Testis (tissue), 3 donors: ENCODE measurements around the gene P4HTM. TPM values are rescaled to one million over a fixed set of nuclear protein-coding genes. Genes with fewer than 3 reads are reported as not detected.

Experiments
- microRNA counts, 2 donors: library from miRNA; unstranded; fragments of <30 nt; microRNA quantifications; one replicate each; lab custom pipeline; 2016
- microRNA-seq, 2 donors: library from miRNA; unstranded; fragments of <30 nt; microRNA quantifications; one replicate each; pipeline ENCODE4, GENCODE V29; 2016; ENCODE audit warnings: borderline number of aligned reads in 2 of 2, borderline replicate concordance in 1 of 2
- polyA plus RNA-seq: library from polyadenylated mRNA; stranded (reverse); fragments of 350-450 nt; fragmentation: Illumina TruSeq; extraction: RNeasy Lipid Tissue Mini Kit (QIAGEN cat#74804); gene quantifications from one replicate; pipeline ENCODE4 v1.2.3, GENCODE V29; 2014; ENCODE audit warnings: low read depth, low replicate concordance; ENCODE audit not compliant: insufficient read depth
- small RNA-seq, 2 donors: library from RNA; depleted of rRNA; stranded (forward); fragments of <200 nt; gene quantifications; one replicate each; pipeline ENCODE3, GENCODE V24; 2016
- total RNA-seq, 2 donors: library from RNA; depleted of rRNA; stranded (reverse); fragments of >200 nt; gene quantifications; one replicate each; pipeline ENCODE4 v1.2.3, GENCODE V29; 2016

P4HTM gene
- total and polyA plus RNA-seq, 3 donors from 2014 or later, result 52.3 to 122 (median 107) TPM

MicroRNAs encoded within 50 kb of the gene (microRNA counts, 767-probe panel; counts per million panel counts)
- microRNA hsa-miR-191-5p (lab: Ali Mortazavi, UCI) (9,936 to 10,947 counts per million in 2 donors), microRNA hsa-miR-425-5p (lab: Ali Mortazavi, UCI) (0 to 152 counts per million in 2 donors)

Small RNAs within 50 kb of the gene (microRNA-seq; reads per million reads assigned to microRNA genes)
- 15,231 to 18,667 reads per million in 2 donors for gene MIR191
- gene MIR425, result 1,002 to 1,467 reads per million in 2 donors

Small RNAs within 50 kb of the gene (small RNA-seq; reads per million reads assigned to genes)
- gene MIR191 (1,896 to 2,457 reads per million in 2 donors), gene MIR425 (2.6 to 6.1 reads per million in 2 donors)

Other genes with a start within 250 kb of the P4HTM start
- gene PRKAR2A, start 142.4 kb upstream of the P4HTM start, total RNA-seq, result 100 to 1,000 TPM in 1 of 2 donors, 10 to 100 TPM in 1; 52.2 to 150 TPM
- 166 TPM for gene PRKAR2A, start 142.4 kb upstream of the P4HTM start, polyA plus RNA-seq
- 10 to 100 TPM; 13.0 to 15.7 TPM for gene SLC25A20, start 91.4 kb upstream of the P4HTM start, total RNA-seq
- 19.6 TPM for gene SLC25A20, start 91.4 kb upstream of the P4HTM start, polyA plus RNA-seq
- gene ARIH2, start 71.4 kb upstream of the P4HTM start, total RNA-seq, result 100 to 1,000 TPM; 127 to 157 TPM
- gene ARIH2, start 71.4 kb upstream of the P4HTM start, polyA plus RNA-seq, result 106 TPM
- 100 to 1,000 TPM; 171 to 172 TPM for gene WDR6, start 17.1 kb downstream of the P4HTM start, total RNA-seq
- gene WDR6, start 17.1 kb downstream of the P4HTM start, polyA plus RNA-seq, result 92.0 TPM
- gene DALRD3, start 28.3 kb downstream of the P4HTM start, total RNA-seq, result 100 to 1,000 TPM in 1 of 2 donors, 10 to 100 TPM in 1; 92.0 to 106 TPM
- 121 TPM for gene DALRD3, start 28.3 kb downstream of the P4HTM start, polyA plus RNA-seq
- 100 to 1,000 TPM; 324 to 416 TPM for gene NDUFAF3, start 31.9 kb downstream of the P4HTM start, total RNA-seq
- 544 TPM for gene NDUFAF3, start 31.9 kb downstream of the P4HTM start, polyA plus RNA-seq
- gene IMPDH2, start 39.2 kb downstream of the P4HTM start, total RNA-seq, result 10 to 100 TPM; 93.0 to 98.5 TPM
- gene IMPDH2, start 39.2 kb downstream of the P4HTM start, polyA plus RNA-seq, result 95.0 TPM
- 100 to 1,000 TPM; 280 to 287 TPM for gene QRICH1, start 103.8 kb downstream of the P4HTM start, total RNA-seq
- 126 TPM for gene QRICH1, start 103.8 kb downstream of the P4HTM start, polyA plus RNA-seq
- 100 to 1,000 TPM; 198 to 246 TPM for gene QARS1, start 114.5 kb downstream of the P4HTM start, total RNA-seq
- 175 TPM for gene QARS1, start 114.5 kb downstream of the P4HTM start, polyA plus RNA-seq
- gene USP19, start 130.6 kb downstream of the P4HTM start, total RNA-seq, result 100 to 1,000 TPM in 1 of 2 donors, 10 to 100 TPM in 1; 82.7 to 102 TPM
- gene USP19, start 130.6 kb downstream of the P4HTM start, polyA plus RNA-seq, result 77.2 TPM
- 100 to 1,000 TPM; 336 to 503 TPM for gene LAMB2, start 142.8 kb downstream of the P4HTM start, total RNA-seq
- gene LAMB2, start 142.8 kb downstream of the P4HTM start, polyA plus RNA-seq, result 276 TPM
- 10 to 100 TPM; 34.3 to 55.0 TPM for gene CCDC71, start 176.1 kb downstream of the P4HTM start, total RNA-seq
- gene CCDC71, start 176.1 kb downstream of the P4HTM start, polyA plus RNA-seq, result 27.6 TPM
- 10 to 100 TPM; 56.6 to 78.2 TPM for gene KLHDC8B, start 181.4 kb downstream of the P4HTM start, total RNA-seq
- 55.8 TPM for gene KLHDC8B, start 181.4 kb downstream of the P4HTM start, polyA plus RNA-seq